SK-N-SH (cell line): ENCODE results near the gene WTAP. TPM values are rescaled to one million over a fixed set of nuclear protein-coding genes. Genes with fewer than 3 reads are reported as not detected.
"Not testable (repeated sequence)": the region's sequence is repeated elsewhere in the genome, so short reads cannot be mapped to it uniquely, and the experiment has no call there.

Experiments used
- CTCF ChIA-PET: fragments of 300-600, 350-600 bp; formaldehyde crosslinking; extraction: SDS; loops from one replicate; lab custom pipeline; 2021; lab: Yijun Ruan, JAX
- POLR2A ChIA-PET: fragments of 350-600 bp; sonication (Branson Sonifier 250); formaldehyde crosslinking; extraction: SDS; loops from one replicate; lab custom pipeline; 2020; ENCODE audit warnings: antibody characterized with exemption, inconsistent platforms; lab: Yijun Ruan, JAX
- DNase-seq: peaks from one replicate; pipeline ENCODE4 v3.0.0; 2012
- H2AFZ ChIP-seq: fragments of 200-600 bp; sonication (generic); 2 replicates; pipeline ENCODE4 v1.8.1; 2016; ENCODE audit warnings: antibody characterized with exemption, mild to moderate bottlenecking, low read depth
- H3F3A ChIP-seq: fragments of 200-600 bp; sonication (generic); replicated peaks from 2 replicates; pipeline ENCODE3; 2016; ENCODE audit warnings: antibody characterized with exemption, mild to moderate bottlenecking; ENCODE audit not compliant: insufficient read depth
- H3K27ac ChIP-seq, 2 experiments: fragments of 200-500 bp in 1 of 2; fragments of 200-600 bp in 1 of 2; sonication (Bioruptor generic) in 1 of 2; sonication (generic), shearing (Covaris generic) in 1 of 2; 2 replicates each; pipeline versions ENCODE4 v1.5.1 to v1.6.1; 2014 to 2016; ENCODE audit warnings: low read depth in 2 of 2, inconsistent platforms in 1 of 2, low read length in 1 of 2, mild to moderate bottlenecking in 1 of 2, mixed read lengths in 1 of 2
- H3K27me3 ChIP-seq: fragments of 200-600 bp; sonication (generic), shearing (Covaris generic); 2 replicates; pipeline ENCODE4 v1.6.1; 2016; ENCODE audit warnings: mixed run types; ENCODE audit not compliant: insufficient read depth
- H3K36me3 ChIP-seq, 2 experiments: fragments of 200-500 bp in 1 of 2; fragments of 200-600 bp in 1 of 2; sonication (Bioruptor generic) in 1 of 2; sonication (generic) in 1 of 2; replicated peaks in 1 of 2; 2 replicates each; pipeline versions ENCODE3 to v1.5.1; 2014 to 2016; ENCODE audit warnings: low read length in 1 of 2, mild to moderate bottlenecking in 1 of 2; ENCODE audit not compliant: insufficient read depth in 2 of 2, control insufficient read depth in 1 of 2
- H3K4me1 ChIP-seq, 2 experiments: fragments of 200-500 bp in 1 of 2; fragments of 200-600 bp in 1 of 2; sonication (Bioruptor generic) in 1 of 2; sonication (generic), shearing (Covaris generic) in 1 of 2; 2 replicates each; pipeline versions ENCODE4 v1.5.1 to v1.6.1; 2014 to 2016; ENCODE audit warnings: low read depth in 1 of 2, low read length in 1 of 2, mixed run types in 1 of 2; ENCODE audit not compliant: insufficient read depth in 2 of 2, control insufficient read depth in 1 of 2
- H3K4me2 ChIP-seq: fragments of 200-600 bp; sonication (generic), shearing (Covaris generic); 2 replicates; pipeline ENCODE4 v1.6.1; 2017; ENCODE audit warnings: mixed run types
- H3K4me3 ChIP-seq, 2 experiments: fragments of 200-500 bp in 1 of 2; fragments of 200-600 bp in 1 of 2; sonication (Bioruptor generic) in 1 of 2; sonication (generic), shearing (Covaris generic) in 1 of 2; 2 replicates each; pipeline versions ENCODE4 v1.5.1 to v1.8.1; 2014 to 2016; ENCODE audit warnings: low read depth in 2 of 2, inconsistent platforms in 1 of 2, low read length in 1 of 2, mild to moderate bottlenecking in 1 of 2, mixed read lengths in 1 of 2, moderate library complexity in 1 of 2
- H3K79me2 ChIP-seq: fragments of 200-600 bp; sonication (generic); 2 replicates; pipeline ENCODE4 v1.8.1; 2017; ENCODE audit warnings: mild to moderate bottlenecking; ENCODE audit not compliant: insufficient read depth
- H3K9ac ChIP-seq: fragments of 200-600 bp; sonication (generic); 2 replicates; pipeline ENCODE4 v1.6.1; 2017; ENCODE audit warnings: mixed run types
- H3K9me2 ChIP-seq: fragments of 200-600 bp; sonication (generic); 2 replicates; pipeline ENCODE4 v1.6.1; 2017; ENCODE audit warnings: mixed run types
- H3K9me3 ChIP-seq: fragments of 200-600 bp; sonication (generic); 2 replicates; pipeline ENCODE4 v1.6.1; 2017; ENCODE audit warnings: mixed run types, mild to moderate bottlenecking, moderate library complexity
- H4K20me1 ChIP-seq: fragments of 200-600 bp; sonication (generic); 2 replicates; pipeline ENCODE4 v1.6.1; 2017; ENCODE audit warnings: mild to moderate bottlenecking, mixed run types; ENCODE audit not compliant: insufficient read depth
- EP300 ChIP-seq, 2 experiments: IDR thresholded peaks; 2 replicates each; pipeline versions ENCODE4 v1.4.0 to v1.6.1; 2012; ENCODE audit warnings: borderline replicate concordance in 1 of 2, low read depth in 1 of 2, low read length in 1 of 2
- GATA2 ChIP-seq: sonication (generic); formaldehyde crosslinking; IDR thresholded peaks from 2 replicates; pipeline ENCODE4 v1.5.0; 2020; ENCODE audit warnings: mild to moderate bottlenecking, missing genetic modification reagents
- MEF2A ChIP-seq: IDR thresholded peaks from 2 replicates; pipeline ENCODE4 v1.4.0; 2012; ENCODE audit warnings: low read depth, borderline replicate concordance
- NRF1 ChIP-seq: IDR thresholded peaks from 2 replicates; pipeline ENCODE4 v1.6.1; 2012; ENCODE audit warnings: low read depth, mild to moderate bottlenecking, low read length
- RAD21 ChIP-seq: IDR thresholded peaks from 2 replicates; pipeline ENCODE4 v1.6.1; 2012; ENCODE audit warnings: mild to moderate bottlenecking, low read length
- RCOR1 ChIP-seq: fragments of 150-350 bp; IDR thresholded peaks from 2 replicates; pipeline ENCODE4 v1.6.1; 2017; ENCODE audit warnings: antibody characterized with exemption, low read length
- SMC3 ChIP-seq: IDR thresholded peaks from 2 replicates; pipeline ENCODE4 v1.6.1; 2012; ENCODE audit warnings: low read depth, low read length, improper control_type of control experiment
- WGBS: methylation state at CpG from one replicate; pipeline ENCODE4 v1.1.6; 2017; ENCODE audit warnings: low lambda C conversion rate; 5-methylcytosine and 5-hydroxymethylcytosine counted together
- polyA plus RNA-seq, 3 experiments: library from polyadenylated mRNA; depleted of rRNA; stranded (reverse); fragments of >200 nt; gene quantifications; 2 replicates each; pipeline ENCODE4 v1.2.3, GENCODE V29; 2012
- TF ChIP-seq, protein P1 (sequence below): IDR thresholded peaks from 2 replicates; pipeline ENCODE4 v1.4.0; 2012; ENCODE audit warnings: low read depth, borderline replicate concordance
- TF ChIP-seq, protein P2 (sequence below): fragments of 200-600 bp; sonication (generic); IDR thresholded peaks from 2 replicates; pipeline ENCODE4 v1.6.1; 2017; ENCODE audit warnings: antibody characterized with exemption, mild to moderate bottlenecking, moderate library complexity

The WTAP gene
- polyA plus RNA-seq, 1 of the 3 experiments (the other 2 are of a cell fraction), result 12.8 TPM

DNA sequence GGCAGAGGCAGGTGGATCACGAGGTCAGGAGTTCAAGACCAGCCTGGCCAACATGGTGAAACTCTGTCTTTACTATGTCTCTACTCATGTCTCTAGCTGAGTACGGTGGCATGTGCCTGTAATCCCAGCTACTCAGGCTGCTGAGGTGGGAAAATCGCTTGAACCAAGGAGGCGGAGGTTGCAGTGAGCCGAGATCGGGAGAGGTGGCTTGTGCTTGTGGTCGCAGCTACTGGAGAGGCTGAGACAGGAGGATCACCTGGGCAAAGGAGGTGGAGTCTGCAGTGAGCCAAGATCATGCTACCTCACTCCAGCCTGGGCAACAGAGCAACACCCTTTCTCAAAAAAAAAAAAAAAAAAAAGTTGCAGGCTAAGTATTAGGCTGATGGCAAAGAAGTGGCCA is 8.0 kb upstream of the WTAP start:
- CTCF ChIA-PET, result interaction anchor here (0.9 to 1.1 kb wide), 3 partner anchors 19 to 133 kb away, joined by 3 to 6 read pairs (median 4); no protein-coding TSS in a partner anchor
- TF ChIP-seq GATA2 (CRISPR knock-in tag) (no peak), MEF2A (no peak), RCOR1 (no peak), EP300 (IDR thresholded peaks at IDR 0.05; ENCODE audit: borderline replicate concordance in 1 of 2, low read depth in 1 of 2, low read length in 1 of 2) (no peak), NRF1 (no peak)
- TF ChIP-seq, protein P1, sequence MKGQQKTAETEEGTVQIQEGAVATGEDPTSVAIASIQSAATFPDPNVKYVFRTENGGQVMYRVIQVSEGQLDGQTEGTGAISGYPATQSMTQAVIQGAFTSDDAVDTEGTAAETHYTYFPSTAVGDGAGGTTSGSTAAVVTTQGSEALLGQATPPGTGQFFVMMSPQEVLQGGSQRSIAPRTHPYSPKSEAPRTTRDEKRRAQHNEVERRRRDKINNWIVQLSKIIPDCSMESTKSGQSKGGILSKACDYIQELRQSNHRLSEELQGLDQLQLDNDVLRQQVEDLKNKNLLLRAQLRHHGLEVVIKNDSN, result no peak
- TF ChIP-seq, all 33 proteins: peak for 0
- H3K27ac ChIP-seq, result no peak overlapping the region
- H3F3A ChIP-seq, result peaks cover 12% of the 10 kb centered on the region
- no peak overlapping the region for H2AFZ ChIP-seq
- H3K79me2 ChIP-seq, result peaks cover 39% of the 10 kb centered on the region
- H3K27me3 ChIP-seq, result no peaks in the 10 kb centered on the region
- no peaks in the 10 kb centered on the region for H3K4me1 ChIP-seq
- DNase-seq, result no peak
- no peaks in the 10 kb centered on the region; the same call in 1 of the 2 replicates for H4K20me1 ChIP-seq
- H3K9me2 ChIP-seq, result no peaks in the 10 kb centered on the region
- peaks cover 0 to 13% of the 10 kb centered on the region in 2 experiments for H3K36me3 ChIP-seq
- WGBS, result 96% methylated on average over 7 of the region's 7 CpGs
- POLR2A ChIA-PET, result interaction anchor here (1.0 kb wide), 1 partner anchor 9 kb away, joined by 3 read pairs; no protein-coding TSS in a partner anchor
- H3K4me2 ChIP-seq, result no peak overlapping the region
- no peak overlapping the region for H3K4me3 ChIP-seq
- no peak overlapping the region for H3K9ac ChIP-seq
- no peaks in the 10 kb centered on the region for H3K9me3 ChIP-seq

DNA sequence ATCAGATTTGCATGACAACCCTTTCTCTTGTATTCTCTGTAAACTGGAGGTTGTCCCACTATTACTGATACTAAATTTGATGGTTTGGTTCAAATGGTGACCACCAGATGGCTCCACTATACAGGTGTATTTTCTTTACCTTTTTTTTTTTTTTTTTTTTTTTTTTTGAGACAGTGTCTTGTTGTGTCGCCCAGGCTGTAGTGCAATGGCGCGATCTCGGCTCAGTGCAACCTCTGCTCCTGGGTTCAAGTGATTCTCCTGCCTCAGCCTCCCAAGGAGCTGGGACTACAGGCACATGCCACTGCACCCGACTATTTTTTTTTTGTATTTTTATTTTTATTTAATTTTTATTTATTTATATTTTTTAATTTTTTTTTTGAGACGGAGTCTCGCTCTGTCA is 6.6 kb upstream of the WTAP start:
- Histone ChIP-seq H3K36me3 (peaks cover 0 to 11% of the 10 kb centered on the region in 2 experiments), H2AFZ (no peak overlapping the region), H3K9me2 (no peaks in the 10 kb centered on the region), H4K20me1 (no peaks in the 10 kb centered on the region; the same call in 1 of the 2 replicates), H3K4me3 (no peak overlapping the region), H3K79me2 (peaks cover 53% of the 10 kb centered on the region), H3K4me2 (no peak overlapping the region), H3K27ac (no peak overlapping the region), H3K4me1 (no peaks in the 10 kb centered on the region; a peak in 2 of 4 replicates), H3K9ac (no peak overlapping the region), H3F3A (peaks cover 12% of the 10 kb centered on the region), H3K27me3 (no peaks in the 10 kb centered on the region), H3K9me3 (no peaks in the 10 kb centered on the region)
- CTCF ChIA-PET, result interaction anchor here (0.7 to 1.8 kb wide), 9 partner anchors 9 to 518 kb away, joined by 4 to 8 read pairs (median 5); no protein-coding TSS in a partner anchor
- TF ChIP-seq, protein P2, sequence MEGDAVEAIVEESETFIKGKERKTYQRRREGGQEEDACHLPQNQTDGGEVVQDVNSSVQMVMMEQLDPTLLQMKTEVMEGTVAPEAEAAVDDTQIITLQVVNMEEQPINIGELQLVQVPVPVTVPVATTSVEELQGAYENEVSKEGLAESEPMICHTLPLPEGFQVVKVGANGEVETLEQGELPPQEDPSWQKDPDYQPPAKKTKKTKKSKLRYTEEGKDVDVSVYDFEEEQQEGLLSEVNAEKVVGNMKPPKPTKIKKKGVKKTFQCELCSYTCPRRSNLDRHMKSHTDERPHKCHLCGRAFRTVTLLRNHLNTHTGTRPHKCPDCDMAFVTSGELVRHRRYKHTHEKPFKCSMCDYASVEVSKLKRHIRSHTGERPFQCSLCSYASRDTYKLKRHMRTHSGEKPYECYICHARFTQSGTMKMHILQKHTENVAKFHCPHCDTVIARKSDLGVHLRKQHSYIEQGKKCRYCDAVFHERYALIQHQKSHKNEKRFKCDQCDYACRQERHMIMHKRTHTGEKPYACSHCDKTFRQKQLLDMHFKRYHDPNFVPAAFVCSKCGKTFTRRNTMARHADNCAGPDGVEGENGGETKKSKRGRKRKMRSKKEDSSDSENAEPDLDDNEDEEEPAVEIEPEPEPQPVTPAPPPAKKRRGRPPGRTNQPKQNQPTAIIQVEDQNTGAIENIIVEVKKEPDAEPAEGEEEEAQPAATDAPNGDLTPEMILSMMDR, result peak; percentile 60
- TF ChIP-seq RAD21 (peak; percentile 28; the same call in 1 of the 2 replicates), SMC3 (no peak)
- peak; percentile 25 for DNase-seq
- POLR2A ChIA-PET, result interaction anchor here (0.6 kb wide), 1 partner anchor 10 kb away, joined by 3 read pairs; no protein-coding TSS in a partner anchor
- 91% methylated on average over 7 of the region's 7 CpGs for WGBS

DNA sequence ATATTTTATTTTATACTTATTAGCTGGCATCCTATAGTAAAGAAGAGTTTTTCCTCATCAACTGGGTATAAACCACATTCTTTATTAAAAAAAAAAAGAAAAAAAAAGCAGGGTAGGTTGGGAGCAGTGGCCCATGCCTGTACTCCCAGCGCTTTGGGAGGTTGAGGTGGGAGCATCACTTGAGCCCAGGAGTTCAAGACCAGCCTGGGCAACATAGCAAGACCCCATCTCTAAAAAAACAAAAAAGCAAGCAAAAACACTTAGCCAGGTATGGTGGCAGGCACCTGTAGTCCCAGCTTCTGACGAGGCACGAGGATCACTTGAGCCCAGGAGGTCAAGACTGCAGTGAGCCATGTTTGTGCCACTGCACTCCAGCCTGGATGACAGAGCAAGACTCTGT is 5.3 kb upstream of the WTAP start:
- H2AFZ ChIP-seq, H3K9ac ChIP-seq, H3K27me3 ChIP-seq, H3K27ac ChIP-seq, H4K20me1 ChIP-seq, CTCF ChIA-PET, DNase-seq, H3K4me3 ChIP-seq, H3K4me2 ChIP-seq, H3K9me2 ChIP-seq, H3K36me3 ChIP-seq, H3K9me3 ChIP-seq, H3K4me1 ChIP-seq: not testable (repeated sequence)
- 96% methylated on average over 3 of the region's 3 CpGs for WGBS
- Histone ChIP-seq H3K79me2 (peaks cover 63% of the 10 kb centered on the region), H3F3A (peaks cover 12% of the 10 kb centered on the region)
- POLR2A ChIA-PET, result interaction anchor here (0.5 kb wide), 1 partner anchor 67 kb away, joined by 3 read pairs; no protein-coding TSS in a partner anchor
